Ovary (tissue), 9 donors: ENCODE measurements around the gene ACVR1C. TPM values are rescaled to one million over a fixed set of nuclear protein-coding genes. Genes with fewer than 3 reads are reported as not detected.
A peak's percentile ranks its signal among the peaks of the same experiment; 100 is the strongest.

Experiments
- DNase-seq, 5 donors: peaks; one replicate each; pipeline ENCODE4 v3.0.0-alpha.2; 2019 to 2020
- H3K27ac ChIP-seq, 2 donors: fragments of 200-600 bp; one replicate each; pipeline versions ENCODE4 v1.5.1 to v1.8.0; 2019 to 2022
- H3K27me3 ChIP-seq: fragments of 200-600 bp; one replicate; pipeline ENCODE4 v1.8.0; 2022
- H3K36me3 ChIP-seq: fragments of 200-600 bp; sonication (generic); one replicate; pipeline ENCODE4 v1.5.1; 2019
- H3K4me1 ChIP-seq: one replicate; pipeline ENCODE4 v1.8.1; 2013; ENCODE audit warnings: mild to moderate bottlenecking, moderate library complexity; ENCODE audit not compliant: insufficient read depth
- H3K4me3 ChIP-seq: fragments of 200-600 bp; sonication (generic); one replicate; pipeline ENCODE4 v1.5.1; 2017
- H3K9me3 ChIP-seq, 2 donors: fragments of 200-600 bp in 1 of 2; sonication (generic) in 1 of 2; one replicate each; pipeline versions ENCODE4 v1.5.1 to v1.8.1; 2013 to 2019; ENCODE audit warnings: mild to moderate bottlenecking in 1 of 2, moderate library complexity in 1 of 2
- EP300 ChIP-seq: sonication (generic); formaldehyde crosslinking; IDR thresholded peaks from one replicate; pipeline ENCODE4 v1.6.1; 2017; ENCODE audit warnings: antibody characterized with exemption
- POLR2A ChIP-seq: fragments of 450-650 bp; IDR thresholded peaks from one replicate; pipeline ENCODE4 v1.6.1; 2017; ENCODE audit warnings: antibody characterized with exemption, mild to moderate bottlenecking, moderate library complexity
- WGBS, 3 donors: extraction: QIAGEN DNeasy Blood & Tissue Kit in 1 of 3; methylation state at CpG; one replicate each; pipeline versions ENCODE4 v1.1.5 to v1.1.7; 2013 to 2017; 5-methylcytosine and 5-hydroxymethylcytosine counted together
- intact Hi-C, 4 donors: fragments of 100-400 bp; cut with DNase I; formaldehyde crosslinking; loops; one replicate each; pipeline versions ENCODE4 v1.11.0 to v1.15.1; 2022 to 2023
- polyA plus RNA-seq, 2 donors: library from polyadenylated mRNA; stranded (reverse); fragments of 200-250 nt in 1 of 2; fragments of 350-450 nt in 1 of 2; fragmentation: Illumina TruSeq in 1 of 2; extraction: RNeasy Lipid Tissue Mini Kit (QIAGEN cat#74804) in 1 of 2; gene quantifications; one replicate each; pipeline ENCODE4 v1.2.3, GENCODE V29; 2013 to 2014
- total RNA-seq, 7 donors: library from RNA; depleted of rRNA in 2 of 7; stranded (reverse); fragments of >200 nt in 2 of 7; fragmentation: NEBNext Ultra II Directional in 3 of 7; extraction: Animal tissue kit (Norgen Biotek cat#: 25700) in 3 of 7; gene quantifications; one replicate each; pipeline versions ENCODE4 v1.1.0 to v1.2.4, GENCODE V29; 2016 to 2023
- TF ChIP-seq, protein P1 (sequence below), 3 donors: fragments of 450-650 bp in 2 of 3; fragments of 200-600 bp in 1 of 3; IDR thresholded peaks; one replicate each; pipeline versions ENCODE4 v1.5.1 to v1.8.0; 2016 to 2022; ENCODE audit warnings: antibody characterized with exemption in 3 of 3, mild to moderate bottlenecking in 1 of 3
- donor health status: DM: no; HTN: no; CAD: no; lungs with moderate emphysema.
- donor health status: DM: no; HTN: no; CAD: no.
- donor health status: Bipolar disorder and iron deficiency.
- donor health status: DM: yes; HTN: yes; CAD: no.
- donor health status: DM: no; HTN: no; CAD: no.
- donor health status: DM: yes; HTN: yes; CAD: no.

The ACVR1C gene
- total and polyA plus RNA-seq, 9 donors = 0.45 to 8.7 (median 1.8) TPM

DNA sequence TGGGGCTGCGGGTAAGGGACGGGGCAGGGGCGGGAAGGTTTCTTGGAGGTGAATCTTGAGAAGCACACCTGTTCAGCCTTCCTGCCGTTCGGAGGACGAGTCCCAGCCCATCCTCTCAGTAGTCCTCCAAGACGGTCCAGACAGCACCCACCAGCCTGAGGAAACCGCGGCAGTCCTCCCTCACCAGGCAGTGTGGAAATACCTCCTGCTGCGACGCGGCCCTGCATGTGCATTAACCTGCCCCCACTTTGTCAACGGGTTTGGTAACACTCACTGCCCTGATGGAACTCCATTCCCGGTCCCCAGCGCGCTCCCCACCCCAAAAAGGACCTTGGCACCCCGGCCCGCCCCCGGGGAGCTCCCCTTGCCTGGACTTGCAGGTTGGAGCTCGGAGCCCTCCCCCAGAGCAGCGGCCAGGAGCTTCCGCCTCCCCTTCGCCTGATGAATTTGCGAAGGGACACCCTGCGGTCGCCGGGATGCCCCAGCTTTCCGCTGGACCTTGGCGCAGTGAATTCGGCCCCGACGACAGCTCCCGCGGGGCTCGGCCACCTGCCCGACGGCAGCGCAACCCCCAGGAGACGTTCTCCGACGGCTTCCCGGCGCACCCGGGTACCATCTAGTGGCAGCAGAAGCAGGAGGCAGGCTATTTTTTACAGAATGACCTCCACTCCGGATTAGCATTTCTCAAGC lies 31.5 kb downstream of the ACVR1C start:
- DNase-seq = peak in 1 of 5 donors; percentile 57
- intact Hi-C loops = no loop called here
- Histone ChIP-seq H3K9me3 (no peaks in the 10 kb centered on the region), H3K27me3 (no peaks in the 10 kb centered on the region), H3K4me1 (no peaks in the 10 kb centered on the region), H3K36me3 (no peaks in the 10 kb centered on the region), H3K4me3 (no peak overlapping the region), H3K27ac (no peak overlapping the region)
- WGBS, 3 donors = 21 to 29% (median 25%) methylated on average over 35 to 45 of the region's 45 CpGs
- TF ChIP-seq, protein P1, sequence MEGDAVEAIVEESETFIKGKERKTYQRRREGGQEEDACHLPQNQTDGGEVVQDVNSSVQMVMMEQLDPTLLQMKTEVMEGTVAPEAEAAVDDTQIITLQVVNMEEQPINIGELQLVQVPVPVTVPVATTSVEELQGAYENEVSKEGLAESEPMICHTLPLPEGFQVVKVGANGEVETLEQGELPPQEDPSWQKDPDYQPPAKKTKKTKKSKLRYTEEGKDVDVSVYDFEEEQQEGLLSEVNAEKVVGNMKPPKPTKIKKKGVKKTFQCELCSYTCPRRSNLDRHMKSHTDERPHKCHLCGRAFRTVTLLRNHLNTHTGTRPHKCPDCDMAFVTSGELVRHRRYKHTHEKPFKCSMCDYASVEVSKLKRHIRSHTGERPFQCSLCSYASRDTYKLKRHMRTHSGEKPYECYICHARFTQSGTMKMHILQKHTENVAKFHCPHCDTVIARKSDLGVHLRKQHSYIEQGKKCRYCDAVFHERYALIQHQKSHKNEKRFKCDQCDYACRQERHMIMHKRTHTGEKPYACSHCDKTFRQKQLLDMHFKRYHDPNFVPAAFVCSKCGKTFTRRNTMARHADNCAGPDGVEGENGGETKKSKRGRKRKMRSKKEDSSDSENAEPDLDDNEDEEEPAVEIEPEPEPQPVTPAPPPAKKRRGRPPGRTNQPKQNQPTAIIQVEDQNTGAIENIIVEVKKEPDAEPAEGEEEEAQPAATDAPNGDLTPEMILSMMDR (IDR thresholded peaks at IDR 0.05) = no peak
- TF ChIP-seq POLR2A (no peak), EP300 (no peak)

DNA sequence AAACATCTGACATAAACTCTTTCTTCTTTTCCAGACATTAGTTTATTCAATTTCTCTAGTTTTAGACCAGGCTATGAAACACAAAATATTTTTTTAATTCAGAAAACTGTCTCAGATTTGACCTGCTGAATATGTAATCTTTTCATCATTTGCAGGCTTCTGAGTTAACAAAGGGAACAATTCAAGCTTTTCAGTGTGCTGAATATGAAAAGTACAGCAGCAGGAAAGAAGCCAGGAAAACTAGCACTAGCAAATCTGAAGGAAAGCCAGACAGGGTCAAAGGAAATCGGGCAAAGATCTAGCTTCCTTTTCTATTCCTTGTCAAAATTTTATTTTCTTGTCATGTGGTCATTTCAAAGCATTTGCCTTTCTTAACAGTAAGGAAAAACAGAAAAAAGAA lies 35.3 kb downstream of the ACVR1C start:
- Histone ChIP-seq H3K9me3 (no peaks in the 10 kb centered on the region), H3K27ac (no peak overlapping the region), H3K4me3 (no peak overlapping the region), H3K36me3 (no peaks in the 10 kb centered on the region), H3K4me1 (no peaks in the 10 kb centered on the region), H3K27me3 (no peaks in the 10 kb centered on the region)
- TF ChIP-seq, protein P1 (IDR thresholded peaks at IDR 0.05) = no peak
- TF ChIP-seq POLR2A = no peak
- TF ChIP-seq EP300 = no peak
- intact Hi-C loops = no loop called here
- no peak for DNase-seq
- 42 to 49% (median 44%) methylated on average over 1 of the region's 1 CpG for WGBS, 3 donors

DNA sequence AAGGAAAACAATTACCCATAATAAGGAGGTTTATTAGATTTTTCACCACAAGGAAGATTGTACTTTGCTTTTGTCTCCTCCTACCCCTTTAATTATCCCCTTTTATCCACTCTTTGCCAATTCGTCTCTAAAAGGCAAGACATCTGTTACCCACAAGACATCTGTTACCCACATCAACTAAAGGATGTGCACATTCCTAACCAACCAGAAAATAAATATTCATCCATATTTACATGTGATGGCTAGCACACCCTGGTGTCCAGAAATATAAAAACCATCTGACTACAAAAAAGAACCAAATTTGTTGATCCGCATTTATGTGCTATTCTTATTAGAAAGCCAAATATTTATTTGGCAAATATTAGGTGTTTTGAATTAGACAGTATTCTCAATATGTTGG lies 35.7 kb downstream of the ACVR1C start:
- TF ChIP-seq EP300 = no peak
- TF ChIP-seq POLR2A = no peak
- TF ChIP-seq, protein P1 (IDR thresholded peaks at IDR 0.05) = no peak
- H3K27me3 ChIP-seq = no peaks in the 10 kb centered on the region
- no peaks in the 10 kb centered on the region for H3K4me1 ChIP-seq
- no peak overlapping the region for H3K4me3 ChIP-seq
- H3K27ac ChIP-seq = no peak overlapping the region
- no peaks in the 10 kb centered on the region for H3K9me3 ChIP-seq
- H3K36me3 ChIP-seq = no peaks in the 10 kb centered on the region
- intact Hi-C loops = no loop called here
- 38 to 70% (median 48%) methylated on average over 2 of the region's 2 CpGs for WGBS, 3 donors
- DNase-seq = no peak

DNA sequence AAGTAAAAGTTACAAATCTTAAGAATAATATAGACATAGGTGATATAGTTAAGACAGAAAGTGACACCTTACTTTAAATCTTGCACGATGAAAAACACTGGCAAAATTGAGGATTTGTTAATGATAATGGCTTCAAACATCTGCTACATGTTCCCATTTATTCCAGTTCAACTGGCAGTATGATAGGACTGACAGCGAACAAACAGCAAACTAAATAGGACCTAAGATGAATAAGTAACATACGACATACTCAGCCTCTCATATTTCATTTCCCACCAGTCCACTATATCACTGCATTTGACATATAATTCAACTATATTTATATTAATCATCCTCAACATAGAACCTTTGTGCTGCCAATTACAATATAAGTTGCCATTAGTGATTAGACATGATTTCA lies 36.3 kb downstream of the ACVR1C start:
- DNase-seq = no peak
- TF ChIP-seq EP300 (no peak), POLR2A (no peak)
- TF ChIP-seq, protein P1 (IDR thresholded peaks at IDR 0.05) = no peak
- Histone ChIP-seq H3K36me3 (no peaks in the 10 kb centered on the region), H3K27me3 (no peaks in the 10 kb centered on the region), H3K4me3 (no peak overlapping the region), H3K9me3 (no peaks in the 10 kb centered on the region), H3K4me1 (no peaks in the 10 kb centered on the region), H3K27ac (no peak overlapping the region)
- intact Hi-C loops = no loop called here
- 89 to 91% (median 90%) methylated on average over 3 of the region's 3 CpGs for WGBS, 3 donors
